GM19395 (cell line): ENCODE measurements around the gene MVD.

Experiments used
- ATAC-seq: cut with Tn5 transposase; IDR thresholded peaks from one replicate; pipeline ENCODE4 v1.9.1; 2021; ENCODE audit warnings: mild to moderate bottlenecking, moderate library complexity; ENCODE audit not compliant: unreplicated experiment

The MVD gene

DNA sequence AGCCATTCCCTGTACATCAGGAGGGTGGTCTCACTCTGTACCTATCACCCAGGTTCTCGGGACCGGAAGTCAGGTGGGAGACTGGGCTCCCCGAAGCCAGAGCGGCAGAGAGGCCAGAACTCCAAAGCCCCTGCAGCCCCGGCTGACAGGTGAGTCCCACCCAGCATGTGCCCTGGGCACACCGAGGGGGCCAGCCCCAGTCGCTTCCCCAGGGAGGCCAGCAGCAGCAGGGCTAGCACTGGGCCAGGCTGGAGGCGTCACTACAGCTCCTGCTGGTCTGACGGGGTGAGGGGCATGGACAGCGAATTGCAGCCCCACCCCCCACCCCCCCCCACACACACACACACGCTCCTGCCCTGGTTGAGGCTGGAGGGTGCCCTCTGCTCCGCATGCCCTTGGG, 32.5 kb downstream of the MVD start:
- no peak for ATAC-seq

DNA sequence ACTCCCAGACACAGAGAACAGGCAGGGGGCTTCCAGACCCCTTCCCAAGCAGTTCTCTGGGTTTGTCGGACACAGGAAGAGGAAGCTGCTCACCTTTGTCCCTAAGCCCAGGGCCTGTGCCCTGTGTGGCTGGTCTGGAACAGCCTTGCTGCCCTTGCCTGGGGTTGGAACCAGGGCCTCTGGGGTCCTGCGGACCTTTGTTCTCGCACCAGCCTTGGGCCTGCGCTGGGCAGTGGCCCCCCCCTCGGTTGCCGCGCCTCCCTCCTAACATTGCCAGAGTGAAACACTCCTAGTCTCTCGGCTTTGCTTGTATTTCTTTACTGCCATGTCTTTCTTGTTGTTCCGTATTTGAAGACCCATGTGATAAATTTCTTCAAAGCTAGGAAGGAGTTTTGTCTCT, 33.1 kb downstream of the MVD start:
- no peak for ATAC-seq

DNA sequence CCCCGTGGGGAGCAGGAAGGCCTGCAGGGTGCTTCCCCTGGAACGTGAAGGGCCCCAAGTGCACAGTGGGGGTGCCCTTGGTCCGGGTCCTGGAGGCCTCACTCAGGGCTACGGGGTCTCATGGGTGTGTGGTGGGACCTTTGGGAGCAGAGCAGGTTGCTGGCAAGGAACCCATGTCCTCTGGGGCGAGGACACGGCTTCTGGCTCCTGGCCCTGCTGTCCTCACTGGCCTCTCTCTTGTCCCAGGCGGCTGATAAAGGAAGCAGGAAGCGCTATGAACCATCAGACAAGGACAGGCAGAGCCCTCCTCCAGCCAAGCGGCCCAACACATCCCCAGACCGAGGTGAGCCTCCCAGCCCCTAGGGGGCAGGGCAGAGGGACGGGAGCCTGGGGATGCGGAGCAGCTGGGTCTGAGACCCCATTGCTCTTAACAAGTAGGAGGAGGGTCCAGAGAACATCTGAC, 34.3 kb downstream of the MVD start:
- no peak for ATAC-seq

DNA sequence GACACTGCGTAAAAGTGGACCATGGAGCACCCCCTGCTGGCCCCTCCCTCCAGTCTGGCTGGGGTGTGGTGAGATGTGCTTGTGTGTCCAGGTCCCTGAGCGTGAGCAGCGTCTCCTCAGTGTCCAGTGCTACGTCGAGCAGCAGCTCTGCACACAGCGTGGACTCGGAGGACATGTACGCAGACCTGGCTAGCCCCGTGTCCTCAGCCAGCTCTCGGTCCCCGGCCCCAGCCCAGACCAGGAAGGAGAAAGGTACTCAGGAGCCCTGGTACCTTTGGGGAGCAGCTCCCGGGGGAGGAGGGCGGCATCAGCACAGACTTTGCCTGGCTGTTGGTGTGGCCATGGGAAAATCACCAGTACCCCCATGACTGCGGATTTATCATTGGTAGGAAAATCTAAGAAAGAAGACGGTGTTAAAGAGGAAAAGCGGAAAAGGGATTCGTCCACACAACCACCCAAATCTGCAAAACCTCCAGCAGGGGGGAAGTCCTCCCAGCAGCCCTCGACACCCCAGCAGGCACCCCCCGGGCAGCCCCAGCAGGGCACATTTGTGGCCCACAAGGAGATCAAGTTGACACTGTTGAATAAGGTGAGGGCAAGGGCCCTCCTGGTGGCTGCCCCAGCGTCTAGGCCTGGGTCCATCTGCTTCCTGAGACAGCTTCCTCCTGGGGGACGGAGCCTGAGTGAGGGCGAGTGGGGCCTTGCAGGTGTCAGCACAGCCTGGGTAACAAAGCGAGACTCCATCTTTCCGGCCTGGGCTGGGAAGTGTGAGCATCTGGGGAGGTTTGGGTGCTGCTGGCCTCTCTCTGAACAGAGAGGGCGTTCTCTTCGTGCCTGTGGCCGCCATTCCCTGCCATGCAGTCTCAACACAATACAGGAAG, 35.1 kb downstream of the MVD start:
- no peak for ATAC-seq

DNA sequence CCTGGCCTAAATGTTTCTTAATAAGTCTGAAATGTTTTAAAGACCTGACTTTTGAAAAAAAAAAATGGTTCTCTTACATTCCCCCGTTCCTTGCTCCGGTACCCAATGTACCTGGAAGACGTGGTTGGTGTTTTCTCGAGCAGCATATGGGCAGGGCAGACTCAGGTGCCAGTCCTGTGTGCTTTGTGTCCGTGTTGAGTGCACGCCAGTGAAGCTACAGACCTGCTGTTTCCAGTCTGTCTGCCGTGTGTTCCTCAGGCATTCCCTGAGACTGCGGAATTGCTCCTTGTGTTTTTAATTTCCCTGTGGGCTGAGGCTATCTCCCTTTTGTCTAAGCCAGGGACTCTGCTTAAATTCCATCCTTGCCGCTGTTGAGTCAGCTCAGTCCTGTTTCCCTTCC, 36.2 kb downstream of the MVD start:
- ATAC-seq, result no peak

DNA sequence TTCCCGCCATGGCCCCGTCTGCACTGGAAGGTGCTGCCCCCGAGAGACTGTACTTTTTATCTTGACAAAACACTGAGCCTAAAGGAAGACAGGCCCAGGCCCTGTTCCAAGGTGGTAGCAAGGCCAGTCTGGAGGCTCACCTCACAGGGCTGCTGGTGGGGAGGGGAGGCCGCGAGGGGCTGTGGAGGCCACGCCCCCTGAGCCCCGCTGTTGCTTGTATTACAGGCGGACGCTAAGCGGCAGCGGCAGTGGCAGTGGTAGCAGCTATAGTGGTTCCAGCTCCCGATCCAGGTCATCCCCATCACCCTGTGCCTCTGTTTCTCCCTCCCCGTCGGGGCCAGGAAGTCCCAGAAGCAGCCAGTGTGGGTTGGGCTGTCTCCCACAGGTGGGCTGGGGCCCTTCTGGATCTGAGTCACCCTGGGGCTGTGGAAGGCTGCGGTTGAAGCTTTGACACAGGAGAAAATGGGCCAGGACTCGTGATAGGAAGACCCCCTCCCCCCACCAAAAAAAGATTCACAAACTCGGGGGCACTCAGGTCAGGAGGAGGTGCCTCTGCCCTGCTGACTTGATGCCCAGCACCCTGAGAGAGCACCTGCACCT, 37.8 kb downstream of the MVD start:
- no peak for ATAC-seq

DNA sequence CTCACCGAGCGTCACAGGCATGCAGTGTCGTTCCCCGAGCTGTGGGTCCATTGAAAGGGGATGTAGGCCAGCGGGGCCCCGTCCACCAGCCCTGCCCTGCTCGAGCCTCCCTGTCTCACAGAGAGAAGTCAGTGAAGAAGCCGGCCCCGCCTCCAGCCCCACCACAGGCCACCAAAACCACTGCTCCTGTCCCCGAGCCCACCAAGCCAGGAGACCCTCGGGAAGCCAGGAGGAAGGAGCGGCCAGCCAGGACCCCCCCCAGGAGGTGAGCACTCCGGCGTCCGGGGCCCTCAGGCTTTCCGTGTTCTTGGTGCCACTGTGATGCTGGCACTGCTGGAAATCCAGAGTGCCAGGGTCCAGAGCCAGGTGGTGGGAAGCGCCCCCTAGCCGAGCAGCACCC, 38.4 kb downstream of the MVD start:
- no peak for ATAC-seq

DNA sequence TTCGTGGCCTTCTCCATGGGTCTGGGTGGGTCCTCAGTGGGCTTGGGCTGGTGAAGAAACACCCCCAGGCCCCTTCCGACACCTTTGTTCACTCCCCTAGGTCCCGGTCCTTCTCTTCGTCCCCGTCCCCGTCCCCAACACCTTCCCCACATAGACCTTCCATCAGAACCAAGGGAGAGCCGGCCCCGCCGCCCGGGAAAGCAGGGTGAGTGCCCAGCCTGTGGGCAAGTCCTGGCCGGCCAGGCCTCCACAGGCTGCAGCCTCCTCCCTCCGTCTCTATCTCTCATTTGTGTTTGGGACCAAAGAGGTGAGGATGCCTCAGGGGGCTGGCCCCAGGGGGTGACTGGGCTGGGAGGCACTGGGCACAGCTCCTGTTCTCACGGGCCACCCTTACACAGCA, 39.0 kb downstream of the MVD start:
- no peak for ATAC-seq

DNA sequence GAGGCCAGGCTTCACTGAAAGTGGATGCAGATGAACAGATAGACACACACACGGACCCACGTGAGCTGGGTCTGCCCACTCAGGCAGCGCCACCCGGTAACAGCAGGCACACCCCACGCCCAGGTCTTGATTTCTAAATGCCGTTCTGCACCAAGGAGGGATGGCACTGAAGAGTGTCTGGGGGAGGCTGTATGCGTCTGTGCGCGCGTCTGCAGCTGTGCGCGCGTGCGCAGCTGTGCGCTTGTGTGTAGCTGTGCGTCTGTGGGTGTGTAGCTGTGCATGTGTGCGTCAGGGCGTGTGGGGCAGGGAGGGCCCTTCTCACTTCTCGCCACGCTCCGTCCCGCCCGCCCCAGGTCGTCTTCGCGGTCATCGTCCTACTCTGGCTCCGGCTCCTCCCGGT, 40.0 kb downstream of the MVD start:
- no peak for ATAC-seq

DNA sequence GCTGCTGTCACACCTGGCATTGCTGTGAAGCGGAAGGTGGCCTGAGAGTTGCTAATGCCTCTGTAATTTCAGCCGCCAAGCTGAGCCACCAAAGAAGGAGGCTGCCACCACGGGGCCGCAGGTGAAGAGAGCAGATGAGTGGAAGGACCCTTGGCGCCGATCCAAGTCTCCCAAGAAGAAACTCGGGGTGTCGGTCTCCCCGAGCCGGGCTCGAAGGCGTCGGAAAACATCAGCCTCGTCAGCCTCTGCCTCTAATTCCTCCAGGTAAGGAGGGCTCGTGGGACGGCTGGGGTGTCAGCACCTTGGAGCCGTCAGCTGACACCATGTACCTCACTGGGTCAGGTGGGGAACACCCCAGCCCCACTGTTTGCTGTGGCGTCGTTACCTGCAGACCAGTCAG, 40.8 kb downstream of the MVD start:
- ATAC-seq, result no peak

DNA sequence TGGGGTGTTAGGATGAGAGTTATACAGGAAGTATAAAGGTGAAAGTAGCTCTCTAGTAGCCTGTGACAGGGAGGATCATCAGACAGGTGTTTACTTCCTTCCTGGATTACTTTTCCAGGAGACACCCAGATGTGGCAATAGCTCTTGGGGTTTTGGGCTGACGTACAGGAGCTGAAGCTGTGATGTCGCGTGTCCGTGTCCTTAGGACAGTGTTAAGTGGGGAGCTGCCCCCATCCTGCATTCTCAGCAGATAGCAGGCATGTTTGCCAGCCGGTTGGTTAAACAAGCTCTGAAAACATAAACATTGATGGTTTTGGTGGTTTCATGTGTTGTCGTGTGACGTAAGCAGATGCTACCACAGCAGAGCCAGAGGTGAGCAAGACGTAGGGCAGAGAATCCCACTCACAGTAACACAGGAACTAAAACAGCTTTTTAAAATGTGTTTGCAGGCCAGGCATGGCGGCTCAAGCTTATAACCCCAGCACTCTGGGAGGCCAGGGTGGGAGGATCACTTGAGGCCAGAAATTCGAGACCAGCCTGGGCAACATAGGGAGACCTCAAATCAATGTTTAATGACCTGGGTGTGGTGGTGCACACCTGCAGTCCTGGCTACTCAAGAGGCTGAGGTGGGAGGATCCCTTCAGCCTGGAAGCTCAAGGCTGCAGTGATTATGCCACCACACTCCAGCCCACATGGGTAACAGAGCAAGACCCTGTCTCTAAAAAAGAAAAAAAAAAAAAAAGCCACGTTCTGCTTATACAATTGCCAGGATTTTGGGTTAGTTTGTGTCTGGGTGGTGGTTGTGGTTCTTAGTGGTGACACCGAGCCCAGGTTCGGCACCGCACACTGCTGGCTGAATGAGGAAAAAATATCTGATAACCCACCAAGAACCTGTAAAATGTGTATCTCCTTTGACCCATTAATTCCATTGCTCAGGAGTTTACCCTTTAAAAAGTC, 42.8 kb downstream of the MVD start:
- no peak for ATAC-seq

DNA sequence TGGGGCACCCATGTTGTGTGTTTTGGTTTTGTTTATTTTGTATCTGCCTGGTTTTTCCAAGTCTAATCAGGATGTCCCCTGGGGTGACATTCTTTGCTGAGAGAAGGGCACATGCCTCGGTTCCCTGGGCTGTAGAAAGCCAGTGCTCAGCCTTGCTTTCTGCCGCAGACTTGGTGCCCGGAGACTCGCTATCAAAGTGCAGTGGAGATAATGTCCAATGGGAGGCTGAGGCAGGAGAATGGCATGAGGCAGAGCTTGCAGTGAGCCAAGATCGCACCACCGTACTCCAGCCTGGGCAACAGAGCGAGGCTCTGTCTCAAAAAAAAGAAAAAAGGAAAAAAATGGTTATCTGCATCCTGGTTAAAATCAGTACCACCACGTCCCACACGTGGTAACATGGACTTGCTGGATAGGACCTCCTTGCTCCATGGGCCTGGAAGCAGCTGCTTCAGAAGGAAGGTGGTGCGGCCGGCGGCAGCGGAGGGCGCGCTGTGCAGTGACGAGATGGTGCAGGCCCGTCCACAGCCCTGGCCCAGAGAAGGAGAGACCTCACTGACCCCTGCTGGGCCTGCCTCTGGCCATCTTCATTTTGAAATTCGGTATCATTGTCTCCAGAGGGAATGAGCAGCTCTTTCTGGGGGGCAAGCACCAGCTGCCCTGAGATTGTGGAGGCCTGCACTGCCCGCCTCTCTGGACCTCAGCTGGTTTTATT, 43.8 kb downstream of the MVD start:
- ATAC-seq, result no peak

DNA sequence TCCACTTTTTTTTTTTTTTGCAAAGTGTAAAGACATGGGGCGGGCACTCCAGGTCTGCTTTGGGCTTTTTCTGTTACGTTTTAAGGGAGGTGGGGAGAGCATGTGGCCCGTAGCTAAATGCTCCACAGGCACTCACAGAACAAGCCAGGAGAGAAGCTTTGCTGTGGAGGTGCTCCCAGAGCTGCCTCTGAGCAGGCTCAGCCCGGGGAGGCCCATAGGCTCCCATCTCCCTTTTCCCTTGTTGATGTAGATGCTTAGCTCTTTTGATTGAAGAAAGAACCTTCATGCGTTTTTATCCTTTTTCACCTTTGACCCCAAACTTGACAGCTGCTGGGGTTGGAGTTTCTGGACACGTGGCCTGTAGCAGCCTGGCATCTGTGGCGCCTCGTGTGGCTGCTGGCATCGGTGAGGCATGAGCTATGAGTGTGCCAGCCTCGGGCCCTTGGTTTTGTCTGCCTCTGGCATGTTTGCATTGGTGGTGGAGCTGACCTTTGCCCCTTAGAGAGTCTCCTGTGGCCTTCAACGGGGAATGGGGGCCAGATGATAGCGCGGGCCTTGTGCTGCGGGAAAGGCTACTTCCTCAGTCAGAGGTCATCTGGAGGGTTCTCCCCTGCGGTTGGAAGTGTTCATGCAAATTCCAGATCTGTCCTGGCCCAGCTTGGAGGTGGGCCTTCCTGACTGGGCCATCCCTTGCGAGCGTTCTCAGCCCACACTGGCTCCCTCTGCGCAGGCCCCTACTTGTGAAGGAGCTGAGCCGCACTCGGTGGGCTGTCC, 44.5 kb downstream of the MVD start:
- no peak for ATAC-seq

DNA sequence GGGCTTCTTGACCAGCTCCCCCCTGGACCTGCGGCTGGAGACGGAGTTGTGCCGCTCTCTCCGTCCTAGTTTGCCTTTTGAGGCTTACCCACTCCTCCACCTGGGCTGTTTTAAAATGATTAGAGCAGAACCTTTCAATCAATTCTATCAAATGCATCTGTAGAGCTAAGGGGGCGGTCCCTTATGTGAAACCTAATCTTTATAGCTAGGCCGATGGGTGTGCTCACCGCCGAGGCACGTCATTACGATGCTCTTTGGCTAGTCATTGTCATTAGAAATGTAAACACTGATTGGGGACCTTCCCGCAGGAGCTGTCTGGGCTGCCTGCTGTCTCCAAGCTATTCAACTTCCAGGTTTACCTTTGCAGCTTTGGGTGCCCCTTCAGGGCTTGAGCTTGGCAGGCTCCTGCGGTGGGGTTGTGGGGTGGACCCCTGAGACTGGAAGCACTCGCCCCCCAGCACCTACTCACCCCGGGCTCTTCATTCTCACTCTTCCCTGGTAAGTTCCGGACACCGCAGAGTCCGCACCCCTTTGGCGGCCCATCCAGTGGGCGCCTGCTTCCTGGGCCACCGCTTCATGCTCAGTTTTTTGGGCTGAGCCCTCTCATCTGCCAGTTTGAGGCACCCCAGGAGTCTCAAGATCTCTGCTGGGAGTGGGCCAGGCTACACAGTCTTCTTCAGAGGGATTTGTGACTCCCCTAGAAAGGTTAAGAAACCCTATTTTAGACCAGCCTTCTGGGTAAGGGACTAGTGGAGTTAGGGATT, 45.4 kb downstream of the MVD start:
- ATAC-seq, result no peak

DNA sequence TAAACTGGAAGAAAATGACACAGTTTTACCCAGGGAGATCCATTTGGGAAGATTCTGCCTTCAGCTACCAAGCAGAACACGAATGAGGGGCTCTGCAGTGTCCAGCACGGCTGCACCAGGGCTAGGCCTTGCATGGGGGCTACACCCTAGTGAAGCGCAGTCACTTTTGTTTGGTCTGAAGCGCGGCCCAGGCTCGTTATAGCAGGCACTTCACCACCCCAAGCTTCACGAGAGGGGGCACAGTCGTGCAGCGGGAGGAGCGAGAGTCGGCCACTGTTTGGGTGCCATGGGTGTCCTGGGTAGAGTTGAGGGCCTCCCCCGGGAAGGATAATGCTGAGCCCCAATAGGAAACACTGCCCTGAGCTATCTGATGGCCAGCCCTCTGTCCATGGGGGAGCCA, 46.2 kb downstream of the MVD start:
- ATAC-seq, result no peak

DNA sequence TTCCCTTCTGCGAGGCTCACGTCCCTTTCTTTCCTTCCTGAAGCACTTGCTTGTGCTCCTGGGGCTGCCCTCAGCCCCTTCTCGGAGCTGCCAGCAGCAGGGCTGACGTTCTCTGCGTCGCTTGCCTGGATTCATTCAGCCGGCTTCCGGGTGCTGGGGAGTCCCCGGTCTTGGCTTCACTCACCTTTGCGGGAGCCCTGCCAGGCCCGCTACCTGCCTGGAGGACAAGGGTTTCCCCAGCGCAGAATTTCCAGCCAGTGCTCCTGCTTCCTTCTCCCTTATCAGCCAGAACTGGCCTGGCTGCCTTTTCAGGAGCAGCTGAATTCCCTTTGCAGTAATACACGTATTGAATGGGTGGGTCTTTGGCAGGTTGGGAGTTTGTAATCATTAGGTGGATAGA, 46.6 kb downstream of the MVD start:
- ATAC-seq, result no peak

DNA sequence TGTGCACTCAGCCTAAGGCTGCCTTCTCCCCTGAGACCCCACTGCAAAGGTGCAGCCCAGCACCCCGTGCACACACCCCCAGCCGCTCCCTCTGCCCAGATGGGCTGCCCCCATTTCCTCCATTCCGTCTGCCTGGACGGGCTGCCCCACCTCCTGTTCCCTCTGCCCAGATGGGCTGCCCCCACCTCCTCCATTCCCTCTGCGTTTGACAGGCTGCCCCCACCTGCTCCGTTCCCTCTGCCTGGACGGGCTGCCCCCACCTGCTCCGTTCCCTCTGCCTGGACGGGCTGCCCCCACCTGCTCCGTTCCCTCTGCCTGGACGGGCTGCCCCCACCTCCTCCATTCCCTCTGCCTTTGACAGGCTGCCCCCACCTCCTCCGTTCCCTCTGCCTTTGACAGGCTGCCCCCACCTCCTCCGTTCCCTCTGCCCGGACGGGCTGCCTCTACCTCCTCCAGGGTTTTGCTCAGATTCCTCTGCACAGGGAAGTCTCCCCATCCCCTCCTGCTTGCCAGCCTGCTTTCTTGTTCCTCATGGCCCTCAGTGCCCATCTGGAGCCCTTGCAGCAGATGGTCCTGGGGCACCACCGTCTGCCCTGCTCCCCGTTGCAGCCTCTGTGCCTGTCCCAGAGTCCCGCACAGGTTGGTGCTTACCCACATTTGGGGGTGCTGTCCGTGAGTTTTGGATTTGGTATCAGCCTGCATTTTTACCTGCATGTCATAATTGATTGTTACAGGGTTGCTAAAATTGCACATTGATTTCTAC, 47.9 kb downstream of the MVD start:
- no peak for ATAC-seq
